Ovary (tissue), 9 donors: Measurements from ENCODE around the gene PEX10. TPM values are rescaled to one million over a fixed set of nuclear protein-coding genes. Genes with fewer than 3 reads are reported as not detected.

Experiments used
- DNase-seq, 5 donors: peaks; one replicate each; pipeline ENCODE4 v3.0.0-alpha.2; 2019 to 2020
- H3K27ac ChIP-seq, 2 donors: fragments of 200-600 bp; one replicate each; pipeline versions ENCODE4 v1.5.1 to v1.8.0; 2019 to 2022
- H3K27me3 ChIP-seq: fragments of 200-600 bp; one replicate; pipeline ENCODE4 v1.8.0; 2022
- H3K36me3 ChIP-seq: fragments of 200-600 bp; sonication (generic); one replicate; pipeline ENCODE4 v1.5.1; 2019
- H3K4me1 ChIP-seq: one replicate; pipeline ENCODE4 v1.8.1; 2013; ENCODE audit warnings: mild to moderate bottlenecking, moderate library complexity; ENCODE audit not compliant: insufficient read depth
- H3K4me3 ChIP-seq: fragments of 200-600 bp; sonication (generic); one replicate; pipeline ENCODE4 v1.5.1; 2017
- H3K9me3 ChIP-seq, 2 donors: fragments of 200-600 bp in 1 of 2; sonication (generic) in 1 of 2; one replicate each; pipeline versions ENCODE4 v1.5.1 to v1.8.1; 2013 to 2019; ENCODE audit warnings: mild to moderate bottlenecking in 1 of 2, moderate library complexity in 1 of 2
- EP300 ChIP-seq: sonication (generic); formaldehyde crosslinking; IDR thresholded peaks from one replicate; pipeline ENCODE4 v1.6.1; 2017; ENCODE audit warnings: antibody characterized with exemption
- POLR2A ChIP-seq: fragments of 450-650 bp; IDR thresholded peaks from one replicate; pipeline ENCODE4 v1.6.1; 2017; ENCODE audit warnings: antibody characterized with exemption, mild to moderate bottlenecking, moderate library complexity
- WGBS, 3 donors: extraction: QIAGEN DNeasy Blood & Tissue Kit in 1 of 3; methylation state at CpG; one replicate each; pipeline versions ENCODE4 v1.1.5 to v1.1.7; 2013 to 2017; 5-methylcytosine and 5-hydroxymethylcytosine counted together
- intact Hi-C, 4 donors: fragments of 100-400 bp; cut with DNase I; formaldehyde crosslinking; loops; one replicate each; pipeline versions ENCODE4 v1.11.0 to v1.15.1; 2022 to 2023
- polyA plus RNA-seq, 2 donors: library from polyadenylated mRNA; stranded (reverse); fragments of 200-250 nt in 1 of 2; fragments of 350-450 nt in 1 of 2; fragmentation: Illumina TruSeq in 1 of 2; extraction: RNeasy Lipid Tissue Mini Kit (QIAGEN cat#74804) in 1 of 2; gene quantifications; one replicate each; pipeline ENCODE4 v1.2.3, GENCODE V29; 2013 to 2014
- total RNA-seq, 7 donors: library from RNA; depleted of rRNA in 2 of 7; stranded (reverse); fragments of >200 nt in 2 of 7; fragmentation: NEBNext Ultra II Directional in 3 of 7; extraction: Animal tissue kit (Norgen Biotek cat#: 25700) in 3 of 7; gene quantifications; one replicate each; pipeline versions ENCODE4 v1.1.0 to v1.2.4, GENCODE V29; 2016 to 2023
- TF ChIP-seq, protein P1 (sequence below), 3 donors: fragments of 450-650 bp in 2 of 3; fragments of 200-600 bp in 1 of 3; IDR thresholded peaks; one replicate each; pipeline versions ENCODE4 v1.5.1 to v1.8.0; 2016 to 2022; ENCODE audit warnings: antibody characterized with exemption in 3 of 3, mild to moderate bottlenecking in 1 of 3
- donor health status: DM: no; HTN: no; CAD: no; lungs with moderate emphysema.
- donor health status: DM: no; HTN: no; CAD: no.
- donor health status: Bipolar disorder and iron deficiency.
- donor health status: DM: yes; HTN: yes; CAD: no.
- donor health status: DM: no; HTN: no; CAD: no.
- donor health status: DM: yes; HTN: yes; CAD: no.

Gene PEX10
- total and polyA plus RNA-seq, 9 donors, result 14.4 to 25.9 (median 19.3) TPM

DNA sequence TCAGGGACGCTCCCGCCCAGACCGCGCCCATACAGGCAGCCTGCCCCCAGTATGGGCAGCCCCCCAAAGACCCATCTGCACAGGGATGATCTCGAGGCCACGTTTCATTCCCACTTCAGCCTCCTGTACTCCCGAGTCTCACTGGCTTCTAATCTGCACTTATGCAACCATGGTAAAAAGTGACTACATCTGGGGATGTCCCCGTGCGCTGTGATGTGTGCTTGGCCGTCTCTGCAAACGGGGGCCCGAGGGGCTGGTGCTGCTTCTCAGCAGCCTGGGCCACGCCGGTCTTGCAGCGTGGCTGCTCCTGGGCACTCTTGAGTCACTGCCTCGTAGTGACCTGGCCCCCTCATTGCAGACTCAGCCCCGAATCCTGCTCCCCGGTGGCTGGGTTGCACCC lies 46.3 kb upstream of the PEX10 start:
- H3K27me3 ChIP-seq, result no peaks in the 10 kb centered on the region
- 79 to 92% (median 83%) methylated on average over 18 of the region's 18 CpGs for WGBS, 3 donors
- no peak overlapping the region for H3K27ac ChIP-seq
- no peak for DNase-seq
- no peaks in the 10 kb centered on the region for H3K4me1 ChIP-seq
- no peaks in the 10 kb centered on the region for H3K36me3 ChIP-seq
- intact Hi-C loops, result loop anchor here in 2 of 4 donors (5.0 to 10.0 kb wide), 2 partner anchors 554 to 1546 kb away; no protein-coding TSS in a partner anchor
- H3K4me3 ChIP-seq, result no peak overlapping the region
- TF ChIP-seq EP300 (no peak), POLR2A (no peak)
- TF ChIP-seq, protein P1, sequence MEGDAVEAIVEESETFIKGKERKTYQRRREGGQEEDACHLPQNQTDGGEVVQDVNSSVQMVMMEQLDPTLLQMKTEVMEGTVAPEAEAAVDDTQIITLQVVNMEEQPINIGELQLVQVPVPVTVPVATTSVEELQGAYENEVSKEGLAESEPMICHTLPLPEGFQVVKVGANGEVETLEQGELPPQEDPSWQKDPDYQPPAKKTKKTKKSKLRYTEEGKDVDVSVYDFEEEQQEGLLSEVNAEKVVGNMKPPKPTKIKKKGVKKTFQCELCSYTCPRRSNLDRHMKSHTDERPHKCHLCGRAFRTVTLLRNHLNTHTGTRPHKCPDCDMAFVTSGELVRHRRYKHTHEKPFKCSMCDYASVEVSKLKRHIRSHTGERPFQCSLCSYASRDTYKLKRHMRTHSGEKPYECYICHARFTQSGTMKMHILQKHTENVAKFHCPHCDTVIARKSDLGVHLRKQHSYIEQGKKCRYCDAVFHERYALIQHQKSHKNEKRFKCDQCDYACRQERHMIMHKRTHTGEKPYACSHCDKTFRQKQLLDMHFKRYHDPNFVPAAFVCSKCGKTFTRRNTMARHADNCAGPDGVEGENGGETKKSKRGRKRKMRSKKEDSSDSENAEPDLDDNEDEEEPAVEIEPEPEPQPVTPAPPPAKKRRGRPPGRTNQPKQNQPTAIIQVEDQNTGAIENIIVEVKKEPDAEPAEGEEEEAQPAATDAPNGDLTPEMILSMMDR (IDR thresholded peaks at IDR 0.05), result no peak
- no peaks in the 10 kb centered on the region for H3K9me3 ChIP-seq

DNA sequence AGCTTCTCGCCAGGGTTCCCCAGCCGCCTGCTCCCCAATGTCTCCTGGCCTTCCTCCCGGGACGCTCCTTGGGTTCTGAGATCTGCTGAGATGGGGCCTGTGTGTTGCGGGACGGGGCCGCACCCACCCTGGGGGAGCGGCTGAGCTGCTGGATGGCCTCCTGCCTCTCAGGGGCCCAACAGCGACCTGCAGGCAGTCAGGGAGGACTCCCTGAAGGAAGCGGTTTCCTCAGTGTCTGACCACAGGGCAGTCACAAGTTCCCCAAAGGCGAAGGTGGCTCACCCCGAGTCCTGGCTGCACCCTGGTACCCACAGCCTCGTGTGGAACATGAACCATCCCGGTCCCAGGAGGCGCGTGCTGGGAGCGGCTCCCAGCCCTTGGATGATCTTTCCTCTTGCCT lies 45.1 kb upstream of the PEX10 start:
- intact Hi-C loops, result loop anchor here in 2 of 4 donors (5.0 to 10.0 kb wide), 2 partner anchors 555 to 1547 kb away; no protein-coding TSS in a partner anchor
- WGBS, 3 donors, result 80 to 85% (median 81%) methylated on average over 17 of the region's 17 CpGs
- no peaks in the 10 kb centered on the region for H3K27me3 ChIP-seq

DNA sequence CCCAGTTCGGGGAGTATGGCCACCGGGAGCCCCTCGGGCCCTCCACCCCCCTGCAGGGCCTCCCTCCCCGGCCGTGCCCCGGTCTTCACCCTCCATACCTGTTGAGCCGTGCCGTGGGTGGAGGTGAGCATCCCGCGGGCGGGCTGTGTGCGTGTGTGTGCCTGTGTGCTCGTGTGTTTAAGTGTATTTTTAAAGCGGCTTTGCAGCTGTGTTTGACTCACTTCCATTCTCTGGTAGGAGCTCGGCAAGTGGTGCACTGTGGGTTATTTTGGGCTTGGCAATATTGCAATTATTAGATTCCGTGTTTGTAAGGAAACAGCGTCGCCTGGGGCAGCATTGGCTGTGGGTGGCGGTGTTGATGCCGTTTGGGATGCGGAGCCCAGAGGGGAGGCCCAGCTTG lies 43.4 kb upstream of the PEX10 start:
- H3K36me3 ChIP-seq, result no peaks in the 10 kb centered on the region
- no peaks in the 10 kb centered on the region for H3K27me3 ChIP-seq
- 53 to 64% (median 57%) methylated on average over 20 to 21 of the region's 21 CpGs for WGBS, 3 donors
- intact Hi-C loops, result loop anchor here in 2 of 4 donors (5.0 to 10.0 kb wide), 2 partner anchors 557 to 1549 kb away; no protein-coding TSS in a partner anchor
- H3K27ac ChIP-seq, result no peak overlapping the region
- no peak overlapping the region for H3K4me3 ChIP-seq
- DNase-seq, result no peak
- H3K4me1 ChIP-seq, result no peaks in the 10 kb centered on the region
- no peaks in the 10 kb centered on the region for H3K9me3 ChIP-seq
- TF ChIP-seq EP300, result no peak
- TF ChIP-seq, protein P1 (IDR thresholded peaks at IDR 0.05), result no peak
- no peak for TF ChIP-seq POLR2A

More for the DNA sequence above, 45.1 kb upstream of the PEX10 start:
- TF ChIP-seq, protein P1 (IDR thresholded peaks at IDR 0.05), result no peak
- TF ChIP-seq POLR2A (no peak), EP300 (no peak)
- no peak for DNase-seq
- Histone ChIP-seq H3K27ac (no peak overlapping the region), H3K36me3 (no peaks in the 10 kb centered on the region), H3K4me1 (no peaks in the 10 kb centered on the region), H3K4me3 (no peak overlapping the region), H3K9me3 (no peaks in the 10 kb centered on the region)

DNA sequence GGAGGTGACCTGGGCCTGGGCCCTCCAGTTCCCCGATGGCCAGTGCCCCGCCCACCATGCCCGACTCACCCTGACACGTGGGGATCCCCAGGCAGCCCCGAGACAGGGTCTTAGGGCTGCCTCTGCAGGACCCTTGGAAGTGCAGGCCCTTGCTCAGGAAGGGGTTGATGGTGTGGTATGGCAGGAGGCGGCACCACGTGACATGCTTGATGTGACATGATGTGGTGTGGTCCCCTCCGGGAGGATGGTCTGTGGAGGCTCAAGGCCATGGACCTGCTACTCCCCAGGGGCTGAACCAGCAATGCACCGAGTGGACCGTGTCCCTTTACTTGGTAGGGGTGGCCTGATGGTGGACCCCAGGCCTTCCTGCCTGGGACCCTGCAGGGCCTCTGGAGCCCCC lies 41.9 kb upstream of the PEX10 start:
- Histone ChIP-seq H3K4me1 (no peaks in the 10 kb centered on the region), H3K27ac (no peak overlapping the region), H3K9me3 (no peaks in the 10 kb centered on the region), H3K36me3 (no peaks in the 10 kb centered on the region), H3K27me3 (no peaks in the 10 kb centered on the region), H3K4me3 (no peak overlapping the region)
- no peak for DNase-seq
- 70 to 82% (median 74%) methylated on average over 8 to 10 of the region's 10 CpGs for WGBS, 3 donors
- no peak for TF ChIP-seq POLR2A
- TF ChIP-seq, protein P1 (IDR thresholded peaks at IDR 0.05), result no peak
- no peak for TF ChIP-seq EP300
- intact Hi-C loops, result loop anchor here in 1 of 4 donors (10.0 kb wide), 1 partner anchor 1551 kb away; no protein-coding TSS in a partner anchor
